Measurements from ENCODE around the gene MGRN1.
A peak's percentile ranks its signal among the peaks of the same experiment; 100 is the strongest.

The MGRN1 gene

DNA sequence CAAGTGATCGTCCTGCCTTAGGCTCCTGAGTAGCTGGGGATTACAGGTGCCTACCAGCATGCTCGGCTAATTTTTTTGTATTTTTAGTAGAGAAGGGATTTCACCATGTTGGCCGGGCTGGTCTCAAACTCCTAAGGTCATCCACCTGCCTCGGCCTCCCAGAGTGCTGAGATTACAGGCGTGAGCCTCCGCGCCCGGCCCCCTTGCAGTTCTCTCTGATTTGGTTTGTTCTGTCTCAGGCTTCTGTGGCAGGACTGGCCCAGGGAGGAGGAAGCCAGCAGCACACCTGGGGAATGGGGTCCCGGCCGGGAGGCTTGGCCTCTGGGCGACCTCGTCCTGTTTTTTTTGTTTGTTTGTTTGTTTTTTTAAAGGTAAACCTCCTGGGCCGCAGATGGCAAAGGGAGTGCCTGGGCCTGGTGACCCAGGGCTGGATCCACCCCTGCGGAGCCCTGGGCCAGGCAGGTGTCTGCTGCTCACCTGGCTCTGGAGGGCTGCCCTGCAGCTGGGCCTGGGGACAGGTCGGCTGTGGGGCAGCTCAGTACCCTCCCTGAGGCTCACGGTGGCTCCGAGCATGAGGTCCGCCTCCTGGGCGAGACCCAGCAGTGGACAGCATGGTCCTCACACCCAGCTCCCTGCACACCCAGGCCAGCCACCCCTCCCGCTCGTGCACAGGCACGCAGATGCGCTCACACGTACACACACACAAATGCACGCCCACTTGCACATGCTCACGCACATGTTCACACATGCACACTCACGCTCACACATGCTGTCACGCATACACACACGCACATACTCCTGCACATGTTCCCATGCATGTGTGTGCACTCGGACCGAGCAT is 65.5 kb downstream of the MGRN1 start:
- DNase-seq, result no peak

DNA sequence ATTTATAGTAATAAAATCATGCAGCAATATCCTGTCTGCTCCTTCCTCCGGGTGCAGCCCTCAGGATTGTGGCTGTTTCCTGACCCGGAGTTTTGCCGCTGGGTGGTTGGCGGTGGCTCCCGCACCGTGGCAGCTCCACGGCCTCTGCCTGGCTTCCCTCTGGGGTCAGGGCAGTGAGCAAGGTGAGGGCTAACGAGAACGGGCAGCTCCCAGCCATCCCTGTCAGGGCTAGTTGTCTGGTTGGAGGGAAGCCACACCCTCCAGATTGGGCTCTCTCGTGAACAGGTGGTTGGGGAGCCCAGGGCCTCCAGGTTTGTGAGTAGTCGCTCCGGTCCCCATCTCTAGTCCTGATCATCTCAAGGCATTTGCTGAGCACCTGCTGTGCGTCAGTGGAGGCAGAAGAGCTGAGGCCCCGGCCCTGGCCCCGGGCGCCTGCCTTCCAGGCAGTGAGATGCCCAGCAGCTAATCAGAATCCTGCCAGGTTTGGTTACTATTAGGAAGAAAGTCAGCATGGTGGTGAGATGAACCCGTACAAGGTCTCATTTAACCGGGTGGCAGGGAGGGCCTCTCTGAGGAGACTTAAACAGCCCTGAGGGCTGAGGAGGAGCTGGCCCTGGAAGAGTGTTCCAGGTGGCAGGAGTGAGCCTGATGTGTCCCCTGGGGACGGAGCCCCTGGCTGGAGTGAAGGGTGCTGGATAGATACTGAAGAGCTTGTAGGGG is 66.5 kb downstream of the MGRN1 start:
- no peak for DNase-seq

DNA sequence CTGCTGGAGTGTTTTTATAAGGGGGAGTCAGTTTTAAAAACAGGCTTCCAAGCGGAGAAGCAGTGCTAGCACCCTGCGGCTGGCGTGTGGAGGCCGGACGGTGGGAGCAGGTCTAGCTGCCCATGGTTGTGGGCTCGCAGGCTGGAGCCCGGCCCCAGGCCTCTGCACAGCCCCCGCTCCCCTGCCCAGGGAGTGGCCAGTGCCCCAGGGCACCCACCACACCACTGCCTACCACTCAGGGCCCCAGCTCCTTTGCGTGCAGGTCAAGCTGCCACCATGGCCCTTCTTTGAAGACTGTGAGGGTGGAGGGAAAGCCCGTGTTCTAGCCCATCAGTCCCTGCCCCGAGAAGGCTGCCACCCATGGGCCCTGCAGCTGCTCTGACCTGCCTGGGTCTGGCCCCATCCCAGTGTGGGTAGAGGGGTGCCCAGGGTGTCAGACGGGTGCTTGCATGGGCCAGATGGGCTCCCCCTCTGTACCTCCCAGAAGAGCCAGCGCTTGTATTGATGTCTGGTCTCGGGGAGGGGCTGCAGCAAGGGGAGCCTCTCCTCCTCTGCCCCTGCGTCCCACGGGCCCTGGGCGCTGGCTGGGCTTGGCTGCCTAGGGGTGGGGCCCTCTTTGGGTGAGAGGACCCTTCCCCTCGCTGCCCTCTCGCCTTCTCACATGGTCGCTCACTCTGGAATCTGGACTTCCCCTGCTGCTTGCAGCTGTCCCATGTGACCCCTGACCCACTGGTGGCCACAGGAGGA is 67.2 kb downstream of the MGRN1 start:
- no peak for DNase-seq

GRCh38 chr16:4692460-4693295 is 68.1 kb downstream of the MGRN1 start:
- DNase-seq, result no peak

DNA sequence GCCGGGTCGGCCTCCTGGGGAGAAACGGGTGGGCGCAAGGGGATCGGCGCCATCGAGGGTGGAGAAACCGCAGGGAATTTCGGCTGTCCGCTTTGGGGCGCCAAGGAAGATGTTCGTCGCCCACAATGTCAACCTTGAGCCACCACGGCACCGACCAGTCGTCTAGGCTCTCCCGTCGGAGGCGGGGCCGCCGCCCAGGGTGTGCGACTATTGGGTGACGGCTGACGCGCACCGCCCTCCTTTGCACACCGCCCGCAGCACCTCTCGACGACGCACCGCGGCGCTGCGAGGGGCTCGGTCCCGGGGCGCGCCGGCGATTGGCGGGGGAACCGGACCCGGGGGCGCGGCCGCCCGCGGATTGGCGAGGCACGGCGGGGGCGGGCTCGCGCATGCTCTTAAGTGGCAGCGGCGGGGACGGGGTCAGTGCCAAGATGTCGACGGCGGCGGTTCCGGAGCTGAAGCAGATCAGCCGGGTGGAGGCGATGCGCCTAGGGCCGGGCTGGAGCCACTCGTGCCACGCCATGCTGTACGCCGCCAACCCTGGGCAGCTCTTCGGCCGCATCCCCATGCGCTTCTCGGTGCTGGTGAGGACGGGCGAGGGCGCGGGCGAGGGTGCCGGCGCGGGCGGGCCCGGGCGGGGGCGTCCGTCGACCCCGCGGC is 68.8 kb downstream of the MGRN1 start, which contains the start of gene NUDT16L1:
Gene NUDT16L1, plus strand, starts transcription at position 267 of the 660 bp plus-strand sequence. Its CDS starts 165 bp downstream, at position 432.
- DNase-seq, result peak; percentile 98

DNA sequence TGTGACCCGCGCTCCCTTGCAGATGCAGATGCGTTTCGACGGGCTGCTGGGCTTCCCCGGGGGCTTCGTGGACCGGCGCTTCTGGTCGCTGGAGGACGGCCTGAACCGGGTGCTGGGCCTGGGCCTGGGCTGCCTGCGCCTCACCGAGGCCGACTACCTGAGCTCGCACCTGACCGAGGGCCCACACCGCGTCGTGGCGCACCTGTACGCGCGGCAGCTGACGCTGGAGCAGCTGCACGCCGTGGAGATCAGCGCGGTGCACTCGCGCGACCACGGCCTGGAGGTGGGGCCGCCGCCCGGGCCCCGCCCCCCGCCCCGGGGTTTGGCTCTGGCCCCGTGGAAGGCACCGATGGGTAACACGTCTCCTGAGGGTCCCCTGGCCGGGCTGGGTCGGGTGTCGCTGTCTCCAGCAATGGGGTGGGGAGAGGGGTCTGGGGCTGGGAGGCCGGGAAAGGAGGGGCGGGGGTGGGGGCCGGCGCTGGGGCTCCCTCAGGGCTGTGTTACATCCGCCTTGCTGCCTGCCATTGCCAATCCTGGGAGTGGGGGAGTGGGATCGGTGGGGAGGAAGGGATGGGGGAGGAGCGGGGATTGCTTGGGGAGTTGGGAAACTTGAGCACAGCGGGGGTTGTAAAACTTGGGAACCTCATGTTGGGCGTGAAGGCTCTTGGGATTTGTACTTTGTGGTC is 69.5 kb downstream of the MGRN1 start:
- DNase-seq, result peak; percentile 56

DNA sequence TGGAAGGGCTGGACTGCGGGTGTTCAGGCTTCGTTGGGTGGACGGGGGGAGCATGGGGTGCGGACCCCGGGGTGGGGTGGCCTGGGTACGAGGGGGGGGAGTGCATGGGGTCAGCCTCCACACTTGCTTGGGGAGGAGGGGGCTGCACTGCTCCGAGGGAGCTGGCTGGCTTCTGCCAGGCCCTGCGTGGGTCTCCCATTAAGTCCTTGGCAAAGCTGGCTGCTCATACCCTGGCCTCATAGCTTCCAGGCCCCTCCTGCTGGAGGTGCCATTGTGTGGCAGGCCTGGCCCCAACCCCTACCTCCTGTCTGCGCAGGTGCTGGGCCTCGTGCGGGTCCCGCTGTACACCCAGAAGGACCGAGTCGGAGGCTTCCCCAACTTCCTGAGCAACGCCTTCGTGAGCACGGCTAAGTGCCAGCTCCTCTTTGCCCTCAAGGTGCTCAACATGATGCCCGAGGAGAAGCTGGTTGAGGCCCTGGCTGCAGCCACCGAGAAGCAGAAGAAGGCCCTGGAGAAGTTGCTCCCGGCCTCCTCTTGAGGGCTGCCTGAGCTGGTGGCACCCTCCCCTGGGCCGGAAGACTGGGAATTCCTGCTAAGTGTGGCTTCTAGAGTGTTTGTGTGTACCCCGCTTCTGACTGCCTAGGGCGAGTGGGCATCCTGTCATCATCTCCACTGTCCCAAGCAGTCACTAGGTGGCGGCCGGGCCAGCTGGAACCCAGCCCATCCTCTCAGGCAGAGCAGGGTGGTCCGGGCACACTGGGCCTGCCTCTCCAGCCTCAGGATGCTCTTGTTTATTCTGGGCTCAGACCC is 70.2 kb downstream of the MGRN1 start:
- DNase-seq, result no peak

DNA sequence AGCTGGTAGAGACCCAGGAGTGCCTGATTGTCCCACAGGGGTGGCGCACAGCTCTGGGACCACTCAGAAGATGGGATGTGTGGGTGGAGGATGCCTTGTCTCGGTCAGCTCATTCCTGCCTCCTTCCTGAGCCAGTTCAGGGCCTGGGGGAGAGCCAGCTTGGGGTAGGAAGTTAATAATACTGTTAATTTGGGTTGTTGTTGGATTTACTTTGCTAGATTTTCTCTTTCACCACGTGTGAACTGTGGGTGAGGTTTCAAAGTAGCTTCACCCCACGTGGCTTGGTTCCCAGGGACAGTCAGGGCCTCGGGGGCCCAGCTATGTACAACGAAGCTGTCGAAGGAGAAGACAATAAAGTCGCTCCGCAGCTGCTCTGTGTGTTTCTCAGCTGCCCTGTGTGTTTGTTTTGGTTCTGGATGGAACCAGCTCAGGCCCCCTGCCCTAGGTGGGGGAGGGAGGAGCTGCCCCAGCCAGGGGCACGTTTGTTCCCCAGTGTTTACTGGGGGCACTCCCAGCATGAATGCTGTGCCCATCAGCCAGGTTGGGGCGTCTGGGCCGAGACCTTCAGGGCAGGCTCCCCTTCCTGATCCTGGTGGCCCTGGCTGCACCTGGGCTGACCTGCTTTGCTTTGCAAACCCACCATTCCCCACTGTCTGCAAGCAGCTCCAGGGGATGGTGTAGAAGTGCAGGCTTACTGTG is 71.0 kb downstream of the MGRN1 start:
- DNase-seq, result no peak

GRCh38 chr16:4696172-4696904 is 71.7 kb downstream of the MGRN1 start:
- no peak for DNase-seq

- no peak for DNase-seq
Measured at GRCh38 chr16:4696905-4697847, 72.5 kb downstream of the MGRN1 start.

GRCh38 chr16:4697848-4698291 is 73.2 kb downstream of the MGRN1 start:
- no peak for DNase-seq

- DNase-seq, result no peak
Measured at GRCh38 chr16:4698321-4699045, 73.9 kb downstream of the MGRN1 start.

- no peak for DNase-seq
Measured at GRCh38 chr16:4699046-4699556, 74.5 kb downstream of the MGRN1 start.

DNA sequence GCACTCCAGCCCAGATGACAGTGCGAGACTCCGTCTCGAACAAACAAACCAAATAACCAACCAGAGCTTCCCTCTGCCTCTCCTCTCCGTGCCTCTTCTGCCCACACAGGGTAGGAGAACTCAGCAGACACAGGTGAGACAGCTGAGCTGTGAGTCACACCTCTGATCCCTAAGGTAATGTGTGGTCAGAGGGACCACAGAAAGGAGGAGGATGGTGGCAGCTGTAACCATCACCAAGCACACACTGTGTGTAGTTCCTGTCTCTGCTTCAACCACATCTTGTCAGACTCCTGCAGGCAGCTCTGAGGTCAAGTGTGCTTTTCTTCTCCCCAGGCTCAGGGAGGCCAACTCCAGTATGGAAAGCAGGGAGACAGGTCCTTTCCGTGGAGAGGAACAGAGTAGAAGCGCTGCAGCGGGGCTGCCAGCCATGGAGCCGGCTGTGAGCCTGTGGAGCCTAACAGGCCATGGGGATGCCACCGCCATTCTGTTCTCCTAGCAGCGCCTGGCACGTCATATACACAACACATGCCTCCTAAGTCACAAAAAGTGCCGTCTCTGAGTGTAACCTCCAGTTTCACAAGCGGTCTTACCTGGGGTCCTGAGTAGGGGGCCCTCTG is 75.9 kb downstream of the MGRN1 start:
- no peak for DNase-seq

GRCh38 chr16:4700997-4701743 is 76.5 kb downstream of the MGRN1 start:
- no peak for DNase-seq
